ENCODE measurements around the gene HOMER3.
"Not testable (repeated sequence)": the region's sequence is repeated elsewhere in the genome, so short reads cannot be mapped to it uniquely, and the experiment has no call there.

Gene HOMER3

DNA sequence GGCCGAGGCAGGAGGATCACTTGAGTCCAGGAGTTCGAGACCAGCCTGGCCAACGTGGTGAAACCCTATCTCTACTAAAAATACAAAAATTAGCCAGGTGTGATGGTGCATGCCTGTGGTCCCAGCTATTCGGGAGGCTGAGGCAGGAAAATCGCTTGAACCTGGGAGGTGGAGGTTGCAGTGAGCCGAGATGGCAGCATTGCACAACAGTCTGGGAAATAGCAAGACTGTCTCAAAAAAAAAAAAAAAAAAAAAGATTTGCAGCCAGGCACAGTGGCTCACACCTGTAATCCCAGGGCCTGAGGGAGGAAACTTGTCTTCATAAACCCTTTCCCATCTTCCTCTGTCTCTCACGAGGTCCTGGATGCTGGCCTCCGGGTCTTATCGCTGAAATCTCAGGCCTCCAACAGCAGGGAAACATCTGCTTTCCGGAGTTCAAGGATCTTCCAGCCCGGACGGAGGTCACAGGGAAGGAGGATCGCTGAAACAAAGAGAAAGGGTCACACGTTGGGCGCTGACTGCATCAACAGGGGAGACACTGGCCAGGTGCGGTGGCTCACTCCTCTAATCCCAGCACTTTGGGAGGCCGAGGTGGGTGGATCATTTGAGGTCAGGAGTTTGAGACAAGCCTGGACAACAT is 11.5 kb upstream of the HOMER3 start:
- not testable (repeated sequence) for DNase-seq (ENCODE audit: low spot score)

DNA sequence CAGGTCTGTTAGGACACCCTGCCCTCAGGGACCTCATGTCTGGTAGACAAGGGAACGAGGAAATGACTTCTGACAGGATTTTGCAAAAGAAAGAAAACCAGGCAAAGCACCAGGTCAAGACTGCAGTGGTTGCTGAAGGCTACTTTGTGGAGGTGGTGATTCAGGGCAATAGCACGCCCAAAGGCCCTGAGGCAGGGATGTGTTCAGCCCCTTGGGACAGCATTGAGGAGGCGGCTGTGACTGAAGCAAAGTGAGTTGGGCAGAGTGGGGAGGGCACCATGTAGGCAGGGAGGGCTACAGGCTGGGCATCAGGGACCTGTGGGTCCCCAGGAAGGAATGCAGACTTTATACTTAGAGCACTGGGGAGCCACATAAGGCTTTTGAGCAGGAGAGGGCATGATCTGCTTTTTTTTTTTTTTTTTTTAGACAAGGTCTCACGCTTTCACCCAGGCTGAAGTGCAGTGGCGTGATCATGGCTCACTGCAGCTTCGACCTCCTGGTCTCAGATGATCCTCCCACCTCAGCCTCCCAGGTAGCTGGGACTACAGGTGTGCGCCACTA is 10.8 kb upstream of the HOMER3 start:
- DNase-seq (ENCODE audit: low spot score) = no peak

DNA sequence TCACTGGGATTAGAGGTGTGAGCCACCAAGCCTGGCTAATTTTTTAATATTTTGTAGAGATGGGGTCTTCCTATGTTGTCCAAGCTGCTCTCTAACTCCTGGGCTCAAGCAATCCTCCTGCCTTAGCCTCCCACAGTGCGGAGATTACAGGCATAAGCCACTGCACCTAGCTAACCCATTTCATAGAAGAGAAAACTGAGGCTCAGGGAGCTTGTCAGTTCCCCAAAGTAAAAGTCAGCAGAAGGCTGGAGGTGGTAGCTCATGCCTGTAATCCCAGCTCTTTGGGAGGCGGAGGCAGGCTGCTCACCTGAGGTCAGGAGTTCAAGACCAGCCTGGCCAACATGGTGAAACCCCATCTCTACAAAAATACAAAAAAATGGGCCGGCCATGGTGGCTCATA is 8.8 kb upstream of the HOMER3 start:
- DNase-seq (ENCODE audit: low spot score) = no peak

DNA sequence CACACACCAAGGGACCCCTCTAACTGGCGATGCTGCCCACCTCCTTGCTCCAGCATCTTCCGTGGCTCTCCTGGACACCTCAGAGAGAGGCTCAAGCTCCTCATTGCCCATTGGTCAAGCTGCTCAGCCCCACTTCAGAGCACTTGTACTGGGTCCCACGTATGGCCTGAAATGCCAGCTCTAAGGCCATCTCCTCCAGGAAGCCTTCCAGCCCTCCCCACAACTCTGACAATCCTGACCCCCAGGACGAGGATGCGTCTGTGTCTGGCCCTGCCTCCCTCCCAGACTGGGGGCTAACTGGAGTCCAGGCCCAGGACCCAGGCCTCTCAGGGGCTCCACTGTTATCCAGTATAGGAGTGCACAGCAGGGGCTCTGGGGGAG is 7.9 kb upstream of the HOMER3 start:
- no peak for DNase-seq (ENCODE audit: low spot score)

DNA sequence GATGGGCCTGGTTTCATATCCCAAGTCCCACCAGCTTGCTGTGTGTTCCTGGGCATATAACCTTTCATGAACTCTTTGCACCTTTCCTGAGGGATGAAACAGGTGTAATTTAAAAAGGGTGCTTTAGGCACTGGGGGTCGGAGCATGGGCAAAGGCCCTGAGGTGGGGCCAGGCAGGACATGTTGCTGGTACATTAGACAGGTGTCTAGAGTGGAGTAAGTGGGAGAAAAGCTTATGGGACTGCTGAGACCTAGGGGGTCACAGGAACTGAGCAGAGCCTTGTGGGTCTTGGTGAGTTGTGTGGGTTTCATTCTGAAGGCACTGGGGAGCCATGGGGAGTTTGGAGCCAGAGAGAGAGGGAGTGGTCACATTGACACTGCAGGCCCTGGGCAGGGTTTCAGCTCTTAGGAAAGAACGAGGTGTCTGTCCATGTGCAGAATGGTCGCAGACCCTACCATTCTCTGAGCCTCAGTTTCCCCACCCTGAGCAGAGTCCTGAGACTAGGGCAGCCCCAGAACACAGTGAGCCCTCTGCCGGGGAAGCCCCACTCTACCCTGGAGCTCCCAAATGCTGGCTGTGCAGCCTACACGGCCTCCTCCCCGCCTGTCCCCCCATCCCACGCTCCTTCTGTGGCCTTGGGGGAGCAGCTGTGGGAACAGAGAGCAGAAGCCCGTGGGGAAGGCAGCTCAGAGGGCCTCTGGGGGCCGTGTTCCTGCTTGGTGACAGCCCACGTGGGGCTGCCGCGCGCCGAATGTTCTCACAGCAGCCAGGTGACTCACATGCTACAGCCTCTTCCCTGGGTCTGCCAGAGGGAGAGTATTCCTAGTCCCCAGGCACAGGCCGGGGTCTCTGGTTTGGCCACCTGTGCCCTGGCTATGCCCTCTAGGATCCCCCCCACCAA is 7.3 kb upstream of the HOMER3 start:
- no peak for DNase-seq (ENCODE audit: low spot score)

DNA sequence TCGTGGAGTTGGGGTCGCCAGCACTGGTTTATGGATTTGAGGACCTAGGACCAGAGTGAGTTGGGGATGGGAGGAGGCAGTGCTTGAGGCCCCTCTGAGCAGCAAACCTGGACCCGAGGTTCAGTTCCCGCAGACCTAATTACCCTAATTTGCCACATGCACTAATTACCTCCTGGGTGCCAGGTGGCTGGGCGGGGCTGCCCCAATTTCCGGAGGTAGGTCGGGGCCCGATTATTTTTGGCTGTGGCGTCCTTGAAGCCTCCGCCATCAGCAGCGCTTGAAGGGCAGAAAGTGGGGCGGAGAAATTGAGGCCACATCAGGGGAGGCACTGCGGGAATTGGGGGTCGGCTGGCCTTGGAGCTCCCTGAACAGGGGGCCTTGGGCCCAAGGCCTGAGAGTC is 5.9 kb upstream of the HOMER3 start:
- no peak for DNase-seq (ENCODE audit: low spot score)

DNA sequence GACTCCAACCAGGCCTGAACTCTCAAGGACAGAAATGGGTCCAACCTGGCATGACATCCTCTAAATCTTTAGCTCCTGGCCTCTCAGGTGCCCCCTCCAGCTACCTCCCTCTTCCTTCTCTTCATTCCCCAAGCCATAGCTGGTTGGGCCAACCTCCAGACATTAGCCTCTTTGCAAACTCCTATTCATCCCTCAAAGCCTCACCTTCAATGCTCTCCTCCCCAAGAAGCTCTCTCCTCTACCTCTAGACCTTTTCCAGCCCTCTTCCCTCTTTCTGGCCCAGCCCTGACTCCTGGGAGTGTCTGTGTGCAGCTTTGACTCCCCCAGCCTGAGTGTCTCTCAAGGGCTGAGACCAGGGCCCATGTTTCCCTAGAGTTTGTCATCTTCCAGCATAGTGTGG is 5.3 kb upstream of the HOMER3 start:
- no peak for DNase-seq (ENCODE audit: low spot score)

DNA sequence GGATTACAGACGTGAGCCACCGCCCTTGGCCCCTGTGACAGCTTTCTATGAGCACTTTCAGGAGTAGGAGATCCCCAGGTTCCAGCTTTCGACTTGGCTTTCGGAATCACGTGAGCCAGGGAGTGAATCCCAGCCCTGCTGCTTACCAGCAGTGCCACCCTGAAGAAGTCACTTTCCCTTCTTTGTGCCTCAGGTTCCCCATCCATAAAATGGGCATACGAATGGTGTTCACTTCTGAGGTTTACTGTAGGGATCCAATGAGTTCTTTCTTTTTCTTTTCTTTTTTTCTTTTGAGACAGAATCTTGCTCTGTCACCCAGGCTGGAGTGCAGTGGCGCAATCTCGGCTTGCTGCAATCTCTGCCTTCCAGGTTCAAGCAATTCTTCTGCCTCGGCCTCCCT is 4.3 kb upstream of the HOMER3 start:
- no peak for DNase-seq (ENCODE audit: low spot score)

DNA sequence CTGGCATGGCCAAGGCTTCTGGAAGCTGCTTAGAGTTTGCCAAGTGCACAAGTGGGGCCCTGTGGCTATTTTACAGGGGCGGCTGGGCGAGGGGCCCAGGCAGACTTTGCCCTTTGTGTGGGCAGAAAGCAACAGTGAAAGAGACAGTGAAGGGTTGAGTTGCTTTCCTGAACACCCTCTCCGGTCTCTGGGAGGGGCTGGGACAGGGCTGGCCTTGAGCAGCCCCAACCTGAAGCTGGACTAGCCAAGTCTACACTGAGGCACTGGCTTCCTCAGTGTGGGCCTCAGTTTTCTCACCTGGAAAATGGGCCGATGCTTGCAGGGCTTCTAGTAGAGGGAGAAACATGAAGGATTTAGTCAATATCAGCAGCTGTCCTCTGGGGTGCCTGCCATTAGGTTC is 2.4 kb upstream of the HOMER3 start:
- DNase-seq (ENCODE audit: low spot score) = no peak

DNA sequence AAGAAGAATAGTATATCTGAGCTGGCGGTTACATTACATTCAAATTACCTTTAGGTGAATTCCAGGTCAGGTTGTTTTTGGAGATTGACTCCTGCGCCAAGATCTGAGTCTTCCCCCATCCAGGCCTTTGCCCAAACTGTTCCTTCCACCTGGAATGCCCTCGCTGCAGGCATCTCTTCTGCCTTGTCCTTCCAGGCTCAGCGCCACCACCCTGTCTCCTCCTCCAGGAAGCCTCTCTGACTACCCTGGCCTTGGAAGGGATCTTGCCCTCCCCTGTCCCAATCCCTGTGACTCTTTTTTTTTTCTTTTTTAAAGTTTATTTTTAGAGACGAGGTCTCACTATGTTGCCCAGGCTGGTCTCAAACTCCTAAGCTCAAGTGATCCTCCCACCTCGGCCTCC is 1.7 kb upstream of the HOMER3 start:
- DNase-seq (ENCODE audit: low spot score) = no peak

DNA sequence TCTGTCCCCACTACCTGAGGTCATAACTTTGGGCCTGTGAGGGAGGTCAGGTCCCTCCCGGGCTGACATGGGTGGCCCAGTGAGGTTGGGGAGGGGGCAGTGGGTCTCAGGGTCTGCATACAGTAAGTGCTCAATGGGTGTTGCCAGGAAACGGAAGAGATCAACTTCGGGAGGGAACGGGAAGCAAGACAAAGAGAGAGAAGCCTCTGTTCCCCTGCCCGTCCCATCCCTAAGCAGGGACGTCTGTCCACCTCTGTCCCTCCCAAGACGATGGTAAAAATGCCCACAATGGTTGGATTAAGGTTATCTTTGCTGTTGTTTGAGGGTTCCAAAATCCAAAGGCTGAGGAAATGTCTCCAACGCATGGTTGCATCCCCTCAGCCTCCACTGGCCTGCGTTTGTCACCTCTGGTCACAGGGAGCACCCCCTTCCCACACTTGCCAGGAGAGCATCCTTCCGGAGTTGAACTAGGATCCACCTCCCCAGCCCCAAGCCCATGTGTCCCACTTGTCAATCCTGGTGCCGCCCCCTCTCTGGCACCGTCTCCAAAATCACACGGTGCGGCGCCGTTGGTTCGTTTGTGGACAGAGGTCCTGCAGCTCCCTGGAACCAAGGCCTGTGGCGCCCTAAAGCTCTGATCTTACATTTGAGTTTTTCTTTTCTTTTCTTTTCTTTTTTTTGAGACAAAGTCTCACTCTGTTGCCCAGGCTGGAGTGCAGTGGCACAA is 774 bp upstream of the HOMER3 start:
- DNase-seq (ENCODE audit: low spot score) = no peak

DNA sequence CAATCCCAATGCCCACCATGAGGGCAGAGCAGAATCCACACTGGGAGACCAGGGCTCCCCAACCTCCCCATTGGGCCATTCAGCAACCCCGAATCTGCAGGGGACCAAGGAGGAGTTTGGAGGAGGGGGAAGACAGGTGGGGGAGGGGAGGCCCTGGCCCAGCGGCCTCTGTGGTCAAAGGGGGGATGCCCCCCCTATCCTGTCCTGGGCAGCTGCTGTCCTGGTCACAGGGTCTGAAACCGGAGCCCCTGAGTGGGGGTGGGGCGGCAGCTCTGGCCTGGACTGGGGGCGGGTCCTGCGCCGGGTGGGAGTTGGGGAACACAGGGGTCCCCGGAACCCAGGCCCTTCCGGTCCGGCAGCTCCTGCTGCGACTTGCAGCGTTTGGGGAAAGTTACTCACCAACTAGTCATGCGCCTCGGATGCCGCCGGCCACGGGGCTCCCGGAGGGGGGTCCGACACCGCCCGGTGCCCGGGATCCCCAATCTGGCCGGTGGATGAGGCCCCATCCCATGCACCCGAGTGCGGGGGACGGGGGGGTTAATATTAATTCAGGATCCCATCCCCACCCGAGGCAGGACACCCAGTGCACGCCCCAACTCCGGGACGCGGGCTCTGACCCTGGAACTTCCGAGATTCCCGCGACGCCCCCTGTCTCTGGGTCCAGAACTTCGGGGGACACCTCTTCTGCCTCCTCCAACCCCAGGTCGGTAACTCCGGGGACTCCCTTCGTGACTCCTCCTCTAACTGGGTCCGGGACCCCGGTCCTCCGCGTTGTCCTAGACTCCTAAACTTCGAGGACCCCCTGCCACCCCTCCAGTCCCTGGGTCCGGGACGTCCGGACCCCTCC is 872 bp downstream of the HOMER3 start:
- no peak for DNase-seq (ENCODE audit: low spot score)

DNA sequence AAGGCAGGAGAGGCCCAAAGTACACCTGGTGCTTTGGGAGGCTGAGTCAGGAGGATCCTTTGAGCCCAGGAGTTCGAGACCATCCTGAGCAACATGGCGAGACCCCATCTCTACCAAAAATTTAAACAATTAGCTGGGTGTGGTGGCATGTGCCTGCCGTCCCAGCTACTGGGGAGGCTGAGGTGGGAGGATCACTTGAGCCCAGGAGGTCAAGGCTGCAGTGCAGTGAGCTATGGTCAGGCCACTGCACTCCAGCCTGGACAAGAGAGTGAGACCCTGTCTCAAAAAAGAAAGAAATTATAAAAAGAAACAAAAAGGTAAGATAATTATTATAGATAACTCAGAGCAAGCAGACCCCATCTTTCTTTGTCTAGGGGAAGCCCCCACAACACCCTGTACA is 1.9 kb downstream of the HOMER3 start:
- DNase-seq (ENCODE audit: low spot score) = no peak

DNA sequence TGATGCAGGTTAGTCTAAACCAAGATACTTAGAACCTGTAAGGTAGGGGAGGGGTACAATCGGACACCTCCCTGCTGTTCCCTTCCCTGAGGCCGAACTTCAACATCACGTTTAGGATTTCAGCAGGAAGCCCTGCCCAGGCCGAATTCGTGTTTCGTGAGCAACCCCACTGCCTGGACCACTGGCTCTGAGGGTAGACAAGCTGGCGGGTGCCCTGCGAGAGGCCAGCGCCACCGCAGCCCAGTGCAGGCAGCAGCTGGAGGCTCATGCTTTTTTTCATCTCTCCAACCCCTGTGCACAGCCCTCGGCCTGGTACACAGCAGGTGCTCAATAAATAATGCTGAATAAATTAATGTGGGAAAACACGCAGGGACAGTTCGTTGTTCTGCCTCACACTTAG is 7.7 kb downstream of the HOMER3 start:
- no peak for DNase-seq (ENCODE audit: low spot score)

DNA sequence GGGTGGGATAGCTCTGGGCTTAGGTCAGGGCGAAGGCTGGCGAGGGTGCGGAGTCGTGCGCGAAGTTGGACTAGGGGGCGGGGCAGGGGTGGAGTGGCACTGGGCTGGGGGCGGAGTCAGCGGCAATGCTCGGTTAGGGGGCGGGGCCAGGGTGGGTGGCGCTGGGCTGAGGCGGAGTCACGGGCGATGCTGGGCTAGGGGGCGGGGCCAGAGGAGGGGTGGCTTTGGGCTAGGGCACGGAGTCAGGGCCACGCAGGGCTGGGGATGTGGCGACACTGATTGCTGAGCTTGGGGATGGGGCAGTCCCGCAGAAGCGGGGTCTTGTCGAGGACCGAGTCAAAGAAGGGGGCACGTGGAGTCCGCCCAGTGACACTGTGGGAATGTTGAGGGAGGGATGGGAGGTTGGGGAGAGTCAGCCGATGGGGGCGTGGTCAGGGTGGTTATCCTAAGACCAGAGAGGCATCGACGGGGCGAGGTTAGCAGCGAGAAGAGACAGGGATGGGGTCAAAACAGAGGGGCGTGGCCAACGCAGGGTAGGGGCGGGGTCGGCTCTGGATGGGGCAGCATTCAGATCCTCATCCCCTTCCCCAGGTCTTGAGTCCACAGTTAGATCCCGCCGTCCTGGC is 8.7 kb downstream of the HOMER3 start:
- peak; percentile 79 for DNase-seq (ENCODE audit: low spot score)

DNA sequence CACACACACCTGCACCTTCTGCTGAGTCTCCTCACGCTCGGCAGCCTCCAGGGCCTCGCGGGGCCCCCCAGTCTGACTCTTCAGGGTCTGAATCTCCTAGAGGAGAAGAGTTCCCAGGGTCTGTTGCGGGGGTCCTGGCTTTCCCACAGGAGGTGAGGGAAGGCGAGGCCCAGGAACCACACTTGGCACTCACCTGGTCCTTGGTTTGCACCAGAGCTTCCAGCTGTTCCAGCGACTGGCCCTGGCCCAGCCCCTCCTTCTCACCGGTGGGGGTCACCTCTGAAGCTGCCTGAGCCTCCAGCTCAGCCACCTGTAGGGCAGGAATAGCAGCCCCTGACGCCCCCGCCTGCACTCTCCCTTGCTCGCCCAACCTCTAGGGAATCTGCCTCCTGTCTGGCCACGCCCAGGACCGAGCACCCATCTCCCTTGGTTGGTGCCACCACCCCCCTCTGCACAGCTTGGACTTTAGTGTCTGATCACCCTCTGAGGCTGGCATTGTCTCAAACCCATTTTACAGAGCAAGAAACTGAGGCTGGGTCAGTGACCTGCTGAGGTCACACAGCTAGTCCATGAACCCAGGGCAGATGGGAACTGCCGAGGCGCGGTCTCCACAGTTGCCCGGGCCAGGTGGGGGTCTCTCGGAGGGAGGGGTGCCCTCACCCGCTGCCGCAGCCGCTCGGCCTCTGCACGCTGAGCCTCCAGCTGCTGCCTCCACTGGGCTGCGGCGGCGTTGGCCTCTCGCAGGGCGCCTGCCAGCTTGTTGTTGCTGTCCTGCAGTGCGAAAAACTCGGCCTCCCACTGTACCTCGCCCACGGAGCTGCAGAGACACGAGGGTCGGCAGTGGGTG is 9.5 kb downstream of the HOMER3 start:
- no peak for DNase-seq (ENCODE audit: low spot score)

DNA sequence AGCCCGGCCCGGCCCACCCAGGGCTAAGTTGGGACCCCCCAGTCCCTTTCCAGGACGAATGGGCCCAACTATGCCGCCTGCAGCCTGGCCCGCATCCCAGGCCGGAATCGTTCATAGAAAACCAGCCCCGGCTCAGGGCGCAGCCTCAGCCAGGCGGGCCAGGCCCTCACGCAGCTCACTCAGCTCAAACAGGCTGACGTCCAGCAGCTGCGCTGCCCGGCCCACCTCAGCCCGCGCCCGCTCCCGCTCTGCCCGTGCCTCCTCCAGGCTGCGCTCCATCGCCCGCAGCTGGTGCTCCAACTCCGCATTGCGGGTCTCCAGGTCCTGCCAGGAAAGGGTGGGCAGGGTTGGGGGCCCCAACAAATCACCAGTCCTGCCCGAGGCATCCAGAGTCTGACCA is 11.7 kb downstream of the HOMER3 start:
- DNase-seq (ENCODE audit: low spot score) = no peak

DNA sequence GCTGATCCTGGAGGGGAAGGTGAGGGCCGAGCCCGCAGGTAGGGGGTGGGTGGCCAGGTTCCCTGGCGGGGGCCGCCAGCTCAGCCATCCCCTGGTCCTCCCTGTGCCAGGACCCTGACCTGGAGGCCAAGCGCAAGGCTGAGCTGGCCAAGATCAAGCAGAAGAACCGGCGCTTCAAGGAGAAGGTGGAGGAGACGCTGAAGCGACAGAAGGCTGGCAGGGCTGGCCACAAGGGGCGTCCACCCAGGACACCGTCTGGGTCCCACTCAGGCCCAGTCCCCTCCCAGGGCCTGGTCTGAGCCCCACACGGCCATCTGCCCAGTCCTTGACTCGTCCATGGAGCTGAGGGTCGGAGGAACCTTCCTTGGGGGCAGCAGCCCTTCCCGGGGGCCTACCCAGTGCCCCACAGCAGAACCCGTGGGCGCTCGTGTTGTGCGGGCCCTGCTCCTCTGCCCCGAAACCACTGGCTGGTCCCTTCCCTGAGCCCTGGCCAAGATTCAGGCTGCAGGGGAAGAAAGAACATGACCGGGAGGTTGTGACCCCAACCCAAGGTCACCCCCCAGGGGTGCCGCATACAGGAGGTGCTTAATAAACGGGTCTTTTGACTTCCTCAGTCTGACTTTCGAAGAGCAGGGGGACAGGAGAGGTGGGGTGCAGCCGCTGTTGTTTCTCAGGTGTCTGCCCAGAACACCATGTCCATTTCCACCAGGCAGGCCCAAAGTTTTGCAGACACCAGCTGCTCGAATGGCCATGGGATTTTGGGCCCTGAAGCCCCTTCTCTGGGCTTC is 12.8 kb downstream of the HOMER3 start:
- DNase-seq (ENCODE audit: low spot score) = no peak

DNA sequence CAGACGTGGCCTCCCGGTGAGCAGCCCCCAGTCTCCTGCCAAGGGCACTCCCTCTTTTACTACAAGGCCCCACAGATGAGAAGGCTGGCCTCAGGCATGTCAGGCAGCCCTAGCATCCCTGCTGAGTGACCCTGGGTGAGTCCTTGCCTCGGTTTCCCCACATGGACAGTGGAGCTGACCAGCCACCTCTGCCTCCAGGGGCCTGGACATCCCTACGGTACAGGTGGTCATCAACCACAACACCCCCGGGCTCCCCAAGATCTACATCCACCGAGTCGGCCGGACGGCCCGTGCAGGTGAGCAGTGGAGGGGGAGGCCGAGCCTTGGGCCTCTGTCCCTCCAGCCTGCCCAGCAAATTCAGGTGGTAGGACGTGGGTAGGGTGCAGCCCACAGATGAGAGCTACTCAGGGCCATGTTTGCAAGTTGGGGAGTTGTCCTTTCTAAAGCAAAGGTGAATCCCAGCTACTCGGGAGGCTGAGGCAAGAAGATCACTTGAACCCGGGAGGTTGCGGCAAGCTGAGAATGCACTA is 16.3 kb downstream of the HOMER3 start:
- no peak for DNase-seq (ENCODE audit: low spot score)
